WTC11 (cell line): Measurements from ENCODE around the gene DNAH11.

ENCODE experiments used
- FOXJ3 ChIP-seq: sonication (generic); formaldehyde crosslinking; IDR thresholded peaks from 2 replicates; pipeline ENCODE4 v1.9.0; 2021; ENCODE audit warnings: missing genetic modification reagents, mild to moderate bottlenecking, borderline replicate concordance
- FOXK1 ChIP-seq: sonication (generic); formaldehyde crosslinking; IDR thresholded peaks from 2 replicates; pipeline ENCODE4 v1.8.0; 2022; ENCODE audit warnings: mild to moderate bottlenecking, moderate library complexity, missing genetic modification reagents
- NR3C1 ChIP-seq: sonication (generic); formaldehyde crosslinking; conservative IDR thresholded peaks from 2 replicates; pipeline ENCODE4 v1.8.1; 2023; ENCODE audit warnings: low read depth, mild to moderate bottlenecking, missing genetic modification reagents
- PRRX2 ChIP-seq: fragments of 250-450 bp; sonication (Bioruptor Pico); IDR thresholded peaks from 2 replicates; pipeline ENCODE4 v1.8.0; 2021; ENCODE audit warnings: mild to moderate bottlenecking
- SP1 ChIP-seq: sonication (generic); formaldehyde crosslinking; conservative IDR thresholded peaks from 2 replicates; pipeline ENCODE4 v1.8.1; 2022; ENCODE audit warnings: missing genetic modification reagents
- TEAD1 ChIP-seq: sonication (generic); formaldehyde crosslinking; IDR thresholded peaks from 2 replicates; pipeline ENCODE4 v1.8.0; 2022; ENCODE audit warnings: mild to moderate bottlenecking, missing genetic modification reagents
- ZBTB21 ChIP-seq: sonication (generic); formaldehyde crosslinking; IDR thresholded peaks from 2 replicates; pipeline ENCODE4 v1.8.1; 2023; ENCODE audit warnings: mild to moderate bottlenecking, missing genetic modification reagents, borderline replicate concordance
- TF ChIP-seq, protein P1 (sequence below): fragments of 200-600 bp; IDR thresholded peaks from 2 replicates; pipeline ENCODE4 v1.8.0; 2022; ENCODE audit warnings: antibody characterized with exemption
- TF ChIP-seq, protein P2 (sequence below): fragments of 250-450 bp; sonication (Bioruptor Pico); IDR thresholded peaks from 2 replicates; pipeline ENCODE4 v2.1.2; 2022; ENCODE audit warnings: mild to moderate bottlenecking, moderate library complexity
- TF ChIP-seq, protein P3 (sequence below): sonication (generic); formaldehyde crosslinking; IDR thresholded peaks from 2 replicates; pipeline ENCODE4 v1.8.1; 2023; ENCODE audit warnings: mild to moderate bottlenecking, missing genetic modification reagents, borderline replicate concordance

DNA sequence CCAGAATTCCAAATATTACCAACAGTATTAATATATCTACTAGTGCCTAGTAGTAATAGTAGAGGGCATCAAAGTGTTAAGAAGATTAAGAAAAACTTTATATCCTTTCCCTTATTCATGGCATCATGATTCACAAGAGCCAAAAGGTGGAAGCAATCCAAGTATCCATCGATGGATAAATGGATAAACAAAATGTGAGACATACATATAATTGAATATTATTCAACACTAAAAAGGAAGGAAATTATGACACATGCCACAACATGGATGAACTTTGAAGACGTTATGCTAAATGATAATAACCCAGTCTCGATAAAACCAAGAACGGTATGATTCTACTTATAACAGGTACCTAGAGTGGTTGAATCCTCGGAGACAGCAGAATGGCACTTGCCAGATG, 379.8 kb downstream of the DNAH11 start:
- TF ChIP-seq FOXK1 (CRISPR knock-in tag): no peak
- TF ChIP-seq, protein P1, sequence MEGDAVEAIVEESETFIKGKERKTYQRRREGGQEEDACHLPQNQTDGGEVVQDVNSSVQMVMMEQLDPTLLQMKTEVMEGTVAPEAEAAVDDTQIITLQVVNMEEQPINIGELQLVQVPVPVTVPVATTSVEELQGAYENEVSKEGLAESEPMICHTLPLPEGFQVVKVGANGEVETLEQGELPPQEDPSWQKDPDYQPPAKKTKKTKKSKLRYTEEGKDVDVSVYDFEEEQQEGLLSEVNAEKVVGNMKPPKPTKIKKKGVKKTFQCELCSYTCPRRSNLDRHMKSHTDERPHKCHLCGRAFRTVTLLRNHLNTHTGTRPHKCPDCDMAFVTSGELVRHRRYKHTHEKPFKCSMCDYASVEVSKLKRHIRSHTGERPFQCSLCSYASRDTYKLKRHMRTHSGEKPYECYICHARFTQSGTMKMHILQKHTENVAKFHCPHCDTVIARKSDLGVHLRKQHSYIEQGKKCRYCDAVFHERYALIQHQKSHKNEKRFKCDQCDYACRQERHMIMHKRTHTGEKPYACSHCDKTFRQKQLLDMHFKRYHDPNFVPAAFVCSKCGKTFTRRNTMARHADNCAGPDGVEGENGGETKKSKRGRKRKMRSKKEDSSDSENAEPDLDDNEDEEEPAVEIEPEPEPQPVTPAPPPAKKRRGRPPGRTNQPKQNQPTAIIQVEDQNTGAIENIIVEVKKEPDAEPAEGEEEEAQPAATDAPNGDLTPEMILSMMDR: no peak
- TF ChIP-seq TEAD1 (CRISPR knock-in tag): no peak
- TF ChIP-seq, protein P2, sequence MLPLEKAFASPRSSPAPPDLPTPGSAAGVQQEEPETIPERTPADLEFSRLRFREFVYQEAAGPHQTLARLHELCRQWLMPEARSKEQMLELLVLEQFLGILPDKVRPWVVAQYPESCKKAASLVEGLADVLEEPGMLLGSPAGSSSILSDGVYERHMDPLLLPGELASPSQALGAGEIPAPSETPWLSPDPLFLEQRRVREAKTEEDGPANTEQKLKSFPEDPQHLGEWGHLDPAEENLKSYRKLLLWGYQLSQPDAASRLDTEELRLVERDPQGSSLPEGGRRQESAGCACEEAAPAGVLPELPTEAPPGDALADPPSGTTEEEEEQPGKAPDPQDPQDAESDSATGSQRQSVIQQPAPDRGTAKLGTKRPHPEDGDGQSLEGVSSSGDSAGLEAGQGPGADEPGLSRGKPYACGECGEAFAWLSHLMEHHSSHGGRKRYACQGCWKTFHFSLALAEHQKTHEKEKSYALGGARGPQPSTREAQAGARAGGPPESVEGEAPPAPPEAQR: no peak
- TF ChIP-seq, protein P3, sequence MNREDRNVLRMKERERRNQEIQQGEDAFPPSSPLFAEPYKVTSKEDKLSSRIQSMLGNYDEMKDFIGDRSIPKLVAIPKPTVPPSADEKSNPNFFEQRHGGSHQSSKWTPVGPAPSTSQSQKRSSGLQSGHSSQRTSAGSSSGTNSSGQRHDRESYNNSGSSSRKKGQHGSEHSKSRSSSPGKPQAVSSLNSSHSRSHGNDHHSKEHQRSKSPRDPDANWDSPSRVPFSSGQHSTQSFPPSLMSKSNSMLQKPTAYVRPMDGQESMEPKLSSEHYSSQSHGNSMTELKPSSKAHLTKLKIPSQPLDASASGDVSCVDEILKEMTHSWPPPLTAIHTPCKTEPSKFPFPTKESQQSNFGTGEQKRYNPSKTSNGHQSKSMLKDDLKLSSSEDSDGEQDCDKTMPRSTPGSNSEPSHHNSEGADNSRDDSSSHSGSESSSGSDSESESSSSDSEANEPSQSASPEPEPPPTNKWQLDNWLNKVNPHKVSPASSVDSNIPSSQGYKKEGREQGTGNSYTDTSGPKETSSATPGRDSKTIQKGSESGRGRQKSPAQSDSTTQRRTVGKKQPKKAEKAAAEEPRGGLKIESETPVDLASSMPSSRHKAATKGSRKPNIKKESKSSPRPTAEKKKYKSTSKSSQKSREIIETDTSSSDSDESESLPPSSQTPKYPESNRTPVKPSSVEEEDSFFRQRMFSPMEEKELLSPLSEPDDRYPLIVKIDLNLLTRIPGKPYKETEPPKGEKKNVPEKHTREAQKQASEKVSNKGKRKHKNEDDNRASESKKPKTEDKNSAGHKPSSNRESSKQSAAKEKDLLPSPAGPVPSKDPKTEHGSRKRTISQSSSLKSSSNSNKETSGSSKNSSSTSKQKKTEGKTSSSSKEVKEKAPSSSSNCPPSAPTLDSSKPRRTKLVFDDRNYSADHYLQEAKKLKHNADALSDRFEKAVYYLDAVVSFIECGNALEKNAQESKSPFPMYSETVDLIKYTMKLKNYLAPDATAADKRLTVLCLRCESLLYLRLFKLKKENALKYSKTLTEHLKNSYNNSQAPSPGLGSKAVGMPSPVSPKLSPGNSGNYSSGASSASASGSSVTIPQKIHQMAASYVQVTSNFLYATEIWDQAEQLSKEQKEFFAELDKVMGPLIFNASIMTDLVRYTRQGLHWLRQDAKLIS: no peak
- TF ChIP-seq ZBTB21: no peak
- TF ChIP-seq FOXJ3 (CRISPR knock-in tag): no peak
- no peak for TF ChIP-seq PRRX2 (CRISPR knock-in tag)
- no peak for TF ChIP-seq NR3C1 (CRISPR knock-in tag)
- TF ChIP-seq SP1 (CRISPR knock-in tag): no peak
